NT2/D1 (cell line): ENCODE results near the gene B4GALT1.

Source experiments
- SUZ12 ChIP-seq: IDR thresholded peaks from 2 replicates; pipeline ENCODE4 v1.6.1; 2011; ENCODE audit not compliant: insufficient read length, insufficient read depth; ENCODE audit errors: extremely low read depth
- YY1 ChIP-seq: IDR thresholded peaks from 2 replicates; pipeline ENCODE4 v1.6.1; 2011; ENCODE audit not compliant: insufficient read length, insufficient read depth
- ZNF274 ChIP-seq: IDR thresholded peaks from 2 replicates; pipeline ENCODE4 v1.6.1; 2011; ENCODE audit warnings: mild to moderate bottlenecking, low read depth, low read length

DNA sequence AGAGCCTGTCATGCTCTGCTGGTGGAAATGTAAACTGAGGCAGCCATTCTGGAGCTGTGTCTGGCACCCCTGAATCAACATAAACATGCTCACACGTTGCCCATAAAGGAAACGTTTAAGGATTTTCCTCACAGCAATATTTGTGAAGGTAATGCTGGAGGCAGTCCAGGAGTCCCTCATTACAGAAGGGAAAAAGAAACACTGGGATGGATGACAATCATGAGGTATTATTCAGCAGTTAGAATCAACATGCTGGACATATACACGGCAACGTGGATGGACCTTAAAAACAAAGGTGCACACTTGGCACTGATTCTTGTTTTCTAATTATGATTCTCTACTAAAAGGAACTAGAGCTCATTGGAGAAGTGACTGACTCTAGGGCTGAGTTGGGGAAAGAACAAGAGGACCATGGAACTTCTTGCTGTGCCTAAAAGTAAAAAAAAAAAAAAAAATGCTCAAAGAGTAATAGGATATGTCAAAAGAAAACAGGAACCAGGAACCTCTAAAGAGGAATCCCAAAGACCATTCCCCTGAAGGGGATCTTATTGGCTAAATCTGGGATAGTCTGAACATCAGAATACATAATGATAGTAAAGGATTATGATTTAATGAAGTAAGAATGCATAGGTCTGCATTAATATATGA is 18.6 kb downstream of the B4GALT1 start:
- TF ChIP-seq SUZ12 (no peak), ZNF274 (no peak), YY1 (no peak)
